HG02970 (cell line): ENCODE measurements around the gene BTBD10.
"Not testable (repeated sequence)": the region's sequence is repeated elsewhere in the genome, so short reads cannot be mapped to it uniquely, and the experiment has no call there.

Experiments used
- ATAC-seq: cut with Tn5 transposase; IDR thresholded peaks from one replicate; pipeline ENCODE4 v1.9.1; 2021; ENCODE audit warnings: mild to moderate bottlenecking, moderate library complexity, moderate number of reproducible peaks; ENCODE audit not compliant: unreplicated experiment, low FRiP score

Gene BTBD10

GRCh38 chr11:13445588-13445987 is 17.4 kb downstream of the BTBD10 start:
- no peak for ATAC-seq

DNA sequence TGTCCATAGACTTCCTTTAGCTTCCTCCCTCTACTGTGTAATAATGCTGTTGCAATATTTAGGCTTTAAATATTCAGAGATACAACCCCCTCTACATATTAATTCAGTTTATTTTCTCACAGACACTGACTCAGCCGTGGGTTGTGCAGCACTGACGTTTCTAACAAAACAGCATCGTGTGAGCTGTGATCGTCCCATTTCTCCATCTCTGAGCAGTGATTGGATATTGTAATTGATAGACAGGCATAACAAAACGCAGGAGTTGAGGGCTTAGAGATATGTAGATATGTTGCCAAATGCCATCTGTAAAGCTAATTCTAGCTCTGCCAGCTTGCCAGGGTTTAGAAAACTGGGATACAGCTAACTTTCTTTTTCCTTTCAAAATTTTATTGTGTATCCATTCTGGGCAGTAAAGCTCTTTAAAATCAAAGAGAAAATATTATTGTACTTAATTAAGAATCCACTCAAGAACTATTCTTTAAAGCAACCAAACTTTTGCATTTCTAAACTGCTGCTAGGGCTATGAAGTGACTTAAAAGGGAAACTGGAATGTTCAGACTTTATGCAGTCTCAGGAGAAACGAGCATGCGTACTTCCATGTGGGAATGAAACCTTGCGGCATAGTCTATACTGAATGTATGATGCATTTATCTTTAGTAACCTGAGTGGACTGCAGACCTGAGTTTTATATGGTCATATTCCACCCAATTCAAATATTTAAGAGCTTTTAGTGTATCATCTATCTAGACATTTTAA is 22.7 kb downstream of the BTBD10 start:
- ATAC-seq: no peak

DNA sequence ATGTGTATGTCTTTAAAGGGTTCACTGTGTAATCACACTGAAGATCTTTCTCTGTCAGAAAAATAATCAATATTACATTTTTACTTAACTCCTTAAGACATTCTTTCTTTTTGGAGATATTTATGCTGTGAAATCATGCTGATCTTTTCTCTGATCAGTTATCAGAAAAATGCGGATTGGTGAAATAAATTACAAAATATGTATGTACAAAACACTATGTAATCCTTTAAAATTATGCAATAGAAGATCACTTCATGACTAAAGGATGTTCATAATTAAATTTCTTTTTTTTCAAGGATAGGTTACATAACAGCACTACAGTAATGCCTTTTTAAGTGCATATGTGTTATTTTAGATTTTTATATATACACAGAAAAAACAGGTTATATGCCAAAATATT is 24.7 kb downstream of the BTBD10 start:
- no peak for ATAC-seq

GRCh38 chr11:13436836-13437235 is 26.2 kb downstream of the BTBD10 start:
- not testable (repeated sequence) for ATAC-seq

GRCh38 chr11:13434247-13435205 is 28.5 kb downstream of the BTBD10 start:
- ATAC-seq: no peak

DNA sequence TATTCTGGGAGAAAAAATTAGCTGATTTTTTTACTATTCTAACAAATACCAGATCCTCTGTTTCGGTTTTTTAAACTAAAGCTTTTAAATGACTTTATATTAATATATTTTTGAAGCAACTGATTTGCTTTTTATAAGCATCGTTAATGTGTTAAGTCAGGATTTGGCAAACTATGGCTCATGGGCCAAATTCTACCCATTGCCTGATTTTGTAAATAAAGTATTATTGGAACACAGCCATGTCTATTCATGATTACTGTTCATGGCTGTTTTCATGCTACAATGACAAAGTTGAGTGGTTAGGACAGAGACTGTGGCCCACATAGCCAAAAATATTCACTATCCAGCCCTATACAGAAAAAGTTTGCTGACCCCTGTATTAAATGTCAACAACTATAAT is 29.6 kb downstream of the BTBD10 start:
- no peak for ATAC-seq

DNA sequence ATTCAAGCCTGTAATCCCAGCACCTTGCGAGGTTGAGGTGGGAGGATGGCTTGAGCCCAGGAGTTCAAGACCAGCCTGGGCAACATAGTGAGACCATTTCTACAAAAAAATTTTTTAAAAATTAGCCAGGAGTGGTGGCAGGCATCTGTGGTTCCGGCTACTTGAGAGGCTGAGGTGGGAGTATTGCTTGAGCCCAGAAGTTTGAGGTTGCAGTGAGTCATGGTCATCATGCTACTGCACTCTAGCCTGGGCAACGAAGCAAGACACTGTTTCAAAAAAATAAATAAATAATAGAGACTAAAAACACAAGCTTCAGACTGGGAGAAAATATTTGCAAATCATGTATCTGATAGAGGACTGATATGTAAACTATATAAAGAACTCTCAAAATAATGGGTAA is 33.2 kb downstream of the BTBD10 start:
- no peak for ATAC-seq

DNA sequence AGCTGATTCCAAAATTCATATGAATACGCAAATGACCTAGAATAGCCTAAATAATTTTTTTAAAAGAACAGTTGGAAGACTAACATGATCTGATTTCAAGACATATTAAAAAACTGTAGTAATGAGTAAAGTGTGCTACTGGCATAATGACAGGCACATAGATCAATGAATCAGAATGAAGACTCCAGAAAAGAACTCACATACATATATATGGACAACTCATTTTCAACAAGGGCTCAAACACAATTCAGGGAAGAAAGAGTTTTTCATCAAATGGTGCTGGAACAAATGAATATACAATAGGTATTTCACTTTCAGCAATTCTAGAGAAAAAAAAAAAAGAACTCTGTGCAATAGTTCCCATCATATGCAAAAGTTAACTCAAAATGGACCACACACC is 33.7 kb downstream of the BTBD10 start:
- no peak for ATAC-seq

- ATAC-seq: no peak
Observed at GRCh38 chr11:13427440-13427839, 35.6 kb downstream of the BTBD10 start.

DNA sequence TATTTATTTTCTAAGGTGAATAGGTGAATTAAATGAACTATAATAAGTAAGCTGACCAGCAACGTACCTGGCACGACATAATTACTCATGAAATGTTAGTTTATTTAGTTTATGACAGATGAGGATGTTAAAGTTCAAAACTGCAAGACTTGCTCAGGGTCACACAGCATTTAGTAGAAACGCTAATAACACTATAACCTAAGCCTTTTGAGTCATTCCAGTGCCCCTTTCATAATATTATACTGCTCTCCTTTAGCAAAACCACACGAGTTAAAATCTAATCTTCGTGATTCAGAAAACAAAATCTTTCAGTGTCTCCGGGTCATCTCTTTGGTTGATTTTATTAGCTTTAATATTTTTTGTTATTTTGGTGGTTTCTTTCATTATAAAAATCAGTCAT is 39.6 kb downstream of the BTBD10 start:
- no peak for ATAC-seq

- no peak for ATAC-seq
Observed at GRCh38 chr11:13421561-13421960, 41.5 kb downstream of the BTBD10 start.

- no peak for ATAC-seq
Observed at GRCh38 chr11:13415201-13415600, 47.8 kb downstream of the BTBD10 start.

GRCh38 chr11:13405220-13405619 is 57.8 kb downstream of the BTBD10 start:
- ATAC-seq: no peak

DNA sequence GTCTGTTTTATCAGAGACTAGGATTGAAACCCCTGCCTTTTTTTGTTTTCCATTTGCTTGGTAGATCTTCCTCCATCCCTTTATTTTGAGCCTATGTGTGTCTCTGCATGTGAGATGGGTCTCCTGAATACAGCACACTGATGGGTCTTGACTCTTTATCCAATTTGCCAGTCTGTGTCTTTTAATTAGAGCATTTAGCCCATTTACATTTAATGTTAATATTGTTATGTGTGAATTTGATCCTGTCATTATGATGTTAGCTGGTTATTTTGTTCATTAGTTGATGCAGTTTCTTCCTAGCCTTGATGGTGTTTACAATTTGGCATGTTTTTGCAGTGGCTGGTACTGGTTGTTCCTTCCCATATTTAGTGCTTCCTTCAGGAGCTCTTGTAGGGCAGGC is 64.7 kb downstream of the BTBD10 start:
- not testable (repeated sequence) for ATAC-seq

DNA sequence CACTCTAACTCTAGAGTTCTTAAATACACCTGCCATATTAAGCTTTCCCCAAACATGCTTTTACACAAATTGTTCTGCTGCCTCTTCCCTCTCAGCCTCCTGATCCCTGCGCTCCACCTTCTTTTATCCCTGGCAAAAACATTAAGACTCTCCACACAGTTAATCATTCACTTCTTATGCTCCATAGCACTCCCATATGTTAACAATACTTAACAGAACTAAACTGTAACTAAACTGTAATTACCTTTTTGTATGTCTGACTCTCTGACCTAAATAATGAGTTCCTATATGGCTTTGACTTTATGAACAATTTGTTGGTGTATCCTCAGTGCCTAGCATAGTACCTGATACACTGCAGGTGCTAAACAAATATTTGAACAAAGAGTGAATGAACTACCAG is 71.8 kb downstream of the BTBD10 start:
- no peak for ATAC-seq

DNA sequence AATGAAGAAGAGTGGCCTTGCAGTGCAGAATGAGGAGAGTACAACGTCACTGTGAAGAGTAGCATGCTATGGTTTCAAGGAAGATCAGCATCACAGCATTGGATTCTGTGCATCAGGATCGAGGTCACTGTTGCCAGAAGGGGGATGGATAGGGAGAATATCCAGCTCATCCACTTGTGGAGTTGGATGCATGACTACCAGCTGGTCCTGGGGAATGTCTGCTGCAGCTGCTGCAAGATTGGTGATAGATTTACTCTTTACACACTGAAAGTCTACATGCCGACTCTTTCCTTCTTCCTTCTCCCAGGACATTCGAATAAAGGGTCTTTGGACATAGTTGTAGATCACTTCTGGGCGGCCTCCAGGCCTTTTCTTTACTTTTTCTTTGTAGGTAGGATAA is 74.3 kb downstream of the BTBD10 start:
- no peak for ATAC-seq

DNA sequence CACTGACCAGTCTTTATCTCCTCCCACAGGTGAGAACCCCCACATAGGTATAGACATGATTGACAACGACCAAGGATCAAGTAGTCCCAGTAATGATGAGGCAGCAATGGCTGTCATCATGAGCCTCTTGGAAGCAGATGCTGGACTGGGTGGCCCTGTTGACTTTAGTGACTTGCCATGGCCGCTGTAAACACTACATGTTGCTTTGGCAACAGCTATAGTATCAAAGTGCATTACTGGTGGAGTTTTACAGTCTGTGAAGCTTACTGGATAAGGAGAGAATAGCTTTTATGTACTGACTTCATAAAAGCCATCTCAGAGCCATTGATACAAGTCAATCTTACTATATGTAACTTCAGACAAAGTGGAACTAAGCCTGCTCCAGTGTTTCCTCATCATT is 76.5 kb downstream of the BTBD10 start:
- ATAC-seq: no peak

DNA sequence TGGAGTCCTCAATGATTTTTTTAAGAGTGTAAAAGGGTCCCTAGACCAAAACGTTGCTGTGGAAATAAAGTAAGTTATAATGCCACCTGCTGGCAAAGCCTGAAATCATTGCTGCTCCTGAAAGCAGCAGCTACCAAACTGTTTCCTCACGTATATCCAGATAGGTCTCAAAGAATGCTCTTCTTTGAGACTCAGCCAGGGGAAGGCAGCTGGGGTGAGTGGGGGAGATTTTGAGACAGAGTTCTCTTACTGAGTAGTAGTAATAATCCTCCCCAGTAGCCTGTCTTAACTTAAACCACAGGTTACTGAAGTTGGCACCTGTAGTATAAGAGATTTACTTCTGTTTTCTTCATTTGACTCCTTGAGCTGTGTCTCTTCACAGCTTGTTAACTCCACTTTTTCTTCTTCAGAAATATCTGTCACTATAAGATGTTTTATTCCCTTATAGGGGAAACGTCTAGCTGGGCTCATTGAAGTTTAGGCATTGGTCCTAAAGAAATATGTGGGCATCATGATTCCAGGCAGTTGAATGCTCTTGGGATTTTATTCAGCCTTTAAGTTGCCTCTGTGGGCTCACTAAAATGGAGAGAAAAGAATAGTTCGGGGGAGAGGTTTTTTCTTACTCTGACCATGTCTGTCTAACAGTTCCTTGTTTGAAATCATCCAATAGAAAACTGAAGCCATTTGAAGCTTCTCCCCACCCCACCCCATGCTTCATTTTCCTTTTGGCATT is 77.9 kb downstream of the BTBD10 start:
- ATAC-seq: no peak

GRCh38 chr11:13382751-13383150 is 80.3 kb downstream of the BTBD10 start:
- ATAC-seq: no peak

DNA sequence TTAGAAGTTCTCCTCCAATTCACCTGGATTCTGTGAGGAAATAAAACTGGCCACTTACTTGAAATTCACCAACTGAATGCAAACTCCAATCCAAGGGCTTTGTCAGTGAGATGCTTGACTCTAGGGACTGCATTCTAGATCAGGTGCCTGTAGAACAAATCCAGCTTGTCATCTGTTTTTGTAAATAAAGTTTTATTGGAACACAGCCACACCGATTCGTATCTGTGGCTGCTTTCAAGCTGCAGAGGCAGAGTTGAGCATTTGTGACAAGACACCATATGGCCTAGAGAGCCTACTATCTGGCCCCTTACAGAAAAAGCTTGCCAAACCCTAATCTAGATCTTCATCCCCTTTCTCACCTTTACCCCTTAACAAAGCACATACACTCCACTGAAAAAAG is 82.3 kb downstream of the BTBD10 start:
- ATAC-seq: no peak

DNA sequence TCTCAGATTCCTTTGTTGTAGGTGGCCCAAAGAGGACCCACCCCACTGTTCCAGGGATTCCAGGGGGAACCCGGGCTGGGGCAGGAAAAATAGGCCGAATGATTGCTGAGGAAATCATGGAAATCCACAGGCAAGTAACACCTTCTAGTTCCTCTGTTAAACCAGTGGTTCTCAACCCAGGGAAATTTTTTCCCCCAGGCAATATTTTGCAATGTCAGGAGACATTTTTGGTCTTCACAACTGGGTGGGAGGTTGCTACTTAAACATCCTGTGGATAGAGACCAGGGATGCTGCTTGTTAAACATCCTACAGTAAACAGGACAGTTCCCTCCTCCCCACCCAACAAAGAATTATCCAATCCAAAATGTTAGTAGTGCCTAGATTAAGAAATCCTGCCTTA is 84.7 kb downstream of the BTBD10 start:
- ATAC-seq: no peak
